Raji (cell line): ENCODE data around the gene KCND1.

Source experiments
- POLR2A ChIP-seq: IDR thresholded peaks from 2 replicates; pipeline ENCODE4 v1.6.1; 2011; ENCODE audit warnings: low read depth, low read length, control low read depth; ENCODE audit not compliant: insufficient read depth

KCND1 gene

DNA sequence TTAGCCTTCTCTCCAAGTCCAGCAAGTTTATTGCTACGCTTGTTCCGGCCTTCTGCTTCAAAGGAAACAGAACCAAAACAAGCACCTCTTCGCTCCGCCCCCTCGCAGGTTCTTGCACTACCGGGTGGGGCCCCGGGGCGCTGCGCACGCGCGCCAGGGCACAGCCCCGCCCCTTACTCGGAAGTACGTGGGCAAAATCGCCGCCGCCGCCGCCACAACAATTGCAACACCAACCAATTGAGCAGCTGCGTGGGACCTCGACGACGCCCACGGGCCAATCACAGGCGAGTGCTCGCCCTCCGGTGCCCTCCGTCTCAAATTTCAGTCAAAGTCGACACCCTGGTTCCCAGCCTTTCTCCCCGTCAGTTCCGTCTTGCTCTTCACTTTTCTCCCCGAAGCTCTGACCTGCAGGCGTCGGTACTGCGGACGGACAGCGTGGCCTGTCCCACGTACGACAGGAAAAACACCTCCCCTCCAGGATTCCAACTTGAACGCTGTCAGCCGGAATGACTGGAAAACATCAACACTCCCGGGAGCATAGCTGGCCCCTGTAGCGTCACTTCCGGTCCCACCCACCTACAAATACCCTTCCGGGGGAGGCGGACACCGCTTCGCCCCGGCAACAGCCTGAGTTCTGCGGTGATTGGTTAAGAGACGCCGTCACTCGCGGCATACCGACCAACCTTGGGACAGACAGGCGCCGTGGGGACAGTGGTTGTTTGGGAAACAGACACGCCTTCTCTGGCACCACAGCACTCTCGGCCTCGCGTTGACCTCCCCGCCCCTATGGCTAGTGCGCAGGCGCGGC is 13.6 kb downstream of the KCND1 start:
- TF ChIP-seq POLR2A: peak; percentile 52

DNA sequence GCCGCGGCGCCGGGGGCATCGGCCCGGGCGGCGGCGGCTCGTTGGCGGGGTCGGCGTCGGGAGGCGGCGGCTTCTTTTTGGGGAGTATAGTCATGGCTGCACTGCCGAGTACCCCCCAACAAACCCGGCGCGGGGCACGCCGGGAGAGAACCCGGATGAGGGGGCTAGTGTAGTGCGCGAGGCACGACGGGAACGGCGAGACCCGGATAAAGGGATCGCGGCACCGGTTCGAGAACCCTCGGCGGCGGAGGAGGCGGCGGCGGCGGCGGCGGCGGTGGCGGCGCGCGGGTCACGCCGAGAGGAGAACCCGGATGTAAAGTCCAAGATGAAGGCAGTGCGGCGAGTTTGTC is 14.2 kb downstream of the KCND1 start, which contains the start of gene OTUD5:
TSS of gene OTUD5 (minus strand) at position 131 of the 350 bp plus-strand sequence. CDS start at position 94, 37 bp downstream.
- TF ChIP-seq POLR2A: no peak; the same call in 1 of the 2 replicates

DNA sequence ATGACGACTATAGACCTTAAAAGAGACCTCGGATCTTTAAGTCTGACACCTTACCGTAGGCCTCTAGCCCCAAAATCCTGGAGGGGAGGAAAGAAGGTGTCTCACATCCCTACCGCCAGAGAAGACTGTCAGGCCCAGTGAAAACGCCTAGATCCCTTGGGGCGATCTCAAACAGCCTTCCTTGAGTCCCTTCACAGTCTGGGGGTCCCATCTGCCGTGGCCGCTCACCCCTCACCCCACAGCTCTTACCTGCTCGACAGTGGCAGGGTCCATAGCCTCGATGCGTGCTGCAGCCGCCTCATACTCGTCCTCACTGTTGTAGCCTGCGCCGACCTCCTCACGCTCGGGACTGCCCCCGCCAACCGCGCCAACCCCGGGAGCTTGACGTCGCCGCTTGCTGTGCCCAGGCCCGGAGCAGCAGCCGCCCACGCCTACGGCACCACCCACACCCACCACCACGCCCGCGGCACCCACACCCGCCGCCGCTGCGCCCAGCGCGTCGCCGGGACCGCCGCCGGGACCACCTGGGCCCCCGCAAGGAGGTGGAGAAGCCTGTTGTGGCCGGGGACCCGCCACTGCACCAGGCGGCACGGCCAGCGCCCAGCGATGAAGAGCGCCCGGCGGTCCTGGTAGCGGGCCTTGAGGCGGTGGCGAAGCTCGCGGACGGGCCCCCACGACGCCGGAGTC is 14.8 kb downstream of the KCND1 start:
- TF ChIP-seq POLR2A: no peak

DNA sequence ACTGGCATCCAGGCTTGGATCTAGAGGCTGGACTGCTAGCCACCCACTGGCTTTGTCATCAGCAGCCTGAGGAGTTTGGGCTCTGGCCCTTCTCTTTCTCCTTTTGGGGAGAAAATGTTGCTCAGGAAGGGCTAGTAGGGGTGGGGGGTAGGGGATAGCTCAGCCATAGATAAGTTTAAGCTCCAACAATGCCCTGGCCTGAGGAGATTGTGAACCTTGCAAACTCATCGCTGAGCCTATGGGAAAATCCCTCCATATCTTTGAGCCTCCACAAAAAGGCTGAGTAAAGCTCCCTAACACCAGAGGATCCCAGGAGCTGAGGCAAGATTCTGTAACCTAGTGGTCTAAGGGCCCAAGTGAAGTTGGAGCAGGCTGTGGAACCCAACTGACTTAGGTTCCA is 23.1 kb downstream of the KCND1 start:
- no peak for TF ChIP-seq POLR2A

DNA sequence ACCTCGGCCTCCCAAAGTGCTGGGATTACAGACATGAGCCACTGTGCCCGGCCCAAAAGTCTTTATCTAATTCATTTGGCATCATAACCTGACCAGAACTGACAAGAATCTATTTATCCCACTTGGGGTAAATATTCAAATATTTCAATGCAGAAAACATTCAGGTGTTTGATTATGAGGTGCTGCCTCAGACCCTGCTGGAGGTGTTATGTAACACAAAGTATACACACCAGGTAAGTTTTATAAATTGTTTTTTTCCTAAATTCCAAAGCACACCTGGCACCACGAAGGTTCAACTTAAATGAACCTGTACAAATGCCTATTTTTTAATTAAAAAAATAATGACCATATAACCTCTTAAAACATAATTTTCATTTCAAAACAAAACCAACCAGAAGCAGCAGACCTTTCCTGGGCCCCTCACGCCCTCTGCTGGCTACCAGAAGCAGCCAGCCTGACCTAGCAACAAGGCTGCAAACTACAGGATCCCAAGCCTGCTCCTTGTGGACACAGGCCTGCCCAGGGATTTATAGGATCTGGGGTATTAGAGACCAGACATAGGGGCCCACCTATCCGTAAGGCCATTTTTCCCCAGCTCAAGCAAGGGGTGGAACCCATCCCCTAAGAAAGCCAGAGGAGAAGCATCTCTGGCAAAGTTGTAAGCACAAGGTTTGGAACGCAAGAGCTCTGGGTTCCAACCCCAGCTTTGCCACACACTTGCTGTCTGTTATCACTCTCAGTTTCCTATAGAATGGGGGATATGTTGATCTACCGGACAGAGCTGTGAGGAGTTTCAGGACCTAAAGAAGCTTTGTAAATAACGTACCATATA is 25.9 kb downstream of the KCND1 start:
- TF ChIP-seq POLR2A: no peak

DNA sequence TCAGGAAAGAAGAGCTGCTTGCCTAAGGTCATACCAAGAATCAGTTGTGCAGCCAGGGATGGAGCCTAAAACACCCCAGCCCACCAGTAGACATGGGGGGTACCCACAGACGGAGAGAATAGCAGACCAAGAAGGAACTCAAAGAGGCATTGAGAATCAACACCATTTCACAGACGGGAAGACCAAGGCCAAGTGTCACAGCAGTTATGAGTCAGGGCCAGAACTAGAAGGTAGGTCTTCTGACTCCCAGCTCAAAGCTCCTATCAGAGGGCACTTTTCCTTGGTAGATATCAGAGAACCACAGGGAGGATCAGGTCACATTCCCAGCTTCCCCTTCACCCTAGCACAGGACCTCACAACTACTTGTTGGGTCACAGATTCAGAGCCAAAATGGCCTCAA is 28.7 kb downstream of the KCND1 start:
- TF ChIP-seq POLR2A: no peak

DNA sequence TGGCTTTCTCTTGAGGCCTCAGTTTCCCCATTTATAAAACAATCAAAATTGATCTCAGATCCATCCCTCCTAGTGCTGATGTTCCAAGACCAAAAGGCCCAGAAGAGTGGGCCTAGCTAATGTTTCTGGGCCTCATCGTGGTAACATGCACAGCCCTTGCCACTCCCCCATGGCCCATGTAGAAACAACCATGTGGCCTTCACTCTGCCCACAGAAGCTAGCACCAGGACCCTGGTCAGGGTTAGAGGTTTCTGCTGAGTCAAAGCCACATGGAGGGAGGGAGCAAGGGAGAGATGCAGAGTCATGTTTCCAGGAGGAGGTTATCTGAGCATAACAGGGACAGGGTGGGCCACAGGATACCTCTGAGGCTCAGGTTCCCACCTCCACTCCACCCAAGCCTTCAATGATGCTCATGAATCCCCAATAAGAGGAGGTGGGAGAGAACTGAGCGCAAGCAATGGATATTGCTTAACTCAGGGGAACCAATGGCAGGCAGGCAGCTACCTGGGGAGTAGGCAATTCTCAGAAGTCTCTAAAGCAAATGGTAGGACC is 31.2 kb downstream of the KCND1 start:
- TF ChIP-seq POLR2A: no peak

DNA sequence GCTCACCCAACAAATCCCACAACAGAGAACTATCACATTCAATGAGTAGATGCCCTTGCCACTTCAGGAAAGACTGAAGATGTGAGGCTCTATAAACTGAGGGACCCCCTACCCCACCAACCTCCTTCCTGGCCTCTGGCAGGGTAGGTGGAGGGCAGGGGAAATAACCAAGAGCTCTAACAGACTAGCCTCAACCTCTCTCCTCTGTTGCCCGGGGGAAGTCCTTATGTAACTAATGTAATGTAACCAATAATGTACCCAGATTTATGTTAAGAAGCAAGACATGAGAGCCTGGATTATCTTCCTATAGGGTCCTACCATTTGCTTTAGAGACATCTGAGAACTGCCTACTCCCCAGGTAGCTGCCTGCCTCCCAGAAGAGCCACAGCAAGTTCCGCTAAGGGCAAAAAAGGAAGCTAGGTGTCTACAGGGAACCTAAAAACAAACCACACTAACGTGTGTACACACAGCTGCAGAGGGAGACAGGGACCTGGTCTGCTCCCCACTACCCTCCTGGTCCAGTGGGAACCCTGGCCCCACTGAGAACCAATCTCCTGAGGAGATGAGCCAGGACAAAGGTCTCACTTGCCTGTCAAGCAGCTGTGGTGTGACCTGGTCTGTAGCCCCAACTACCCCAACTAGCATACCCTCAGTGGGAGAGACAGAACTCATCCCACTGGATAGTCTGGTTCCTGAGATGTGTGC is 32.0 kb downstream of the KCND1 start:
- TF ChIP-seq POLR2A: peak; percentile 33; the same call in 1 of the 2 replicates

DNA sequence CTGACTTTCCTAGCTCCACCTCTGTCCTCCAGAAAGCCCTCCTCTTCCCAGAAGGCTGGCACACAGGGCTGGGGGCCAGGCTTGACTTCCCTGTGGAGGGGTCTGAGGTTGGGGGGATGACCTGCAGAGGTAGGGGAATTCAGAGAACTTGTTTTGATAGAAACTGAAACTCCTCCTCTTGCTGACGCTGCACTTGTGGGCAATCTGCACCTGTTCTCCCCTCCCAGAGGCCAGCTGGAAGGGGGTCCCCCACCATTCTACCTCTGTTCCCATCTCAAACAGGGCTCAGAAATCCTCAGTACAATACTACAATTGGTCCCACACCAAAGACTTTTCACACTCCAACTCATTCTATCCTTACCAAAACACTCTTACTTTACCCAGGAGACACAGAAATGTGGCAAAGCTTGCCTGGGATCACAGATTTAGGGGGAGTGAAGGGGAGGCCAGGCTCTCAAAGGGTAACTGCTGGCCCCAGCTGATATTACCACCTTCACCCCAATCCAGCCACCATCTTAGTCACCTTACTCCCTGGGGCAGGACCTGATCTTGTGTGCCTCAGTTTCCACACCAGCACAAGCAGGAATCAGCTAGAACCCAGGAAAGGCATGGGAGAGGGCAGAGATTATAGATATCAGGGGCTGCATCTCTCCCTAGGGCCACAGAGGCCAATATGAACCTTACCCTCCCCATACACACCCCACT is 32.8 kb downstream of the KCND1 start:
- TF ChIP-seq POLR2A: no peak

DNA sequence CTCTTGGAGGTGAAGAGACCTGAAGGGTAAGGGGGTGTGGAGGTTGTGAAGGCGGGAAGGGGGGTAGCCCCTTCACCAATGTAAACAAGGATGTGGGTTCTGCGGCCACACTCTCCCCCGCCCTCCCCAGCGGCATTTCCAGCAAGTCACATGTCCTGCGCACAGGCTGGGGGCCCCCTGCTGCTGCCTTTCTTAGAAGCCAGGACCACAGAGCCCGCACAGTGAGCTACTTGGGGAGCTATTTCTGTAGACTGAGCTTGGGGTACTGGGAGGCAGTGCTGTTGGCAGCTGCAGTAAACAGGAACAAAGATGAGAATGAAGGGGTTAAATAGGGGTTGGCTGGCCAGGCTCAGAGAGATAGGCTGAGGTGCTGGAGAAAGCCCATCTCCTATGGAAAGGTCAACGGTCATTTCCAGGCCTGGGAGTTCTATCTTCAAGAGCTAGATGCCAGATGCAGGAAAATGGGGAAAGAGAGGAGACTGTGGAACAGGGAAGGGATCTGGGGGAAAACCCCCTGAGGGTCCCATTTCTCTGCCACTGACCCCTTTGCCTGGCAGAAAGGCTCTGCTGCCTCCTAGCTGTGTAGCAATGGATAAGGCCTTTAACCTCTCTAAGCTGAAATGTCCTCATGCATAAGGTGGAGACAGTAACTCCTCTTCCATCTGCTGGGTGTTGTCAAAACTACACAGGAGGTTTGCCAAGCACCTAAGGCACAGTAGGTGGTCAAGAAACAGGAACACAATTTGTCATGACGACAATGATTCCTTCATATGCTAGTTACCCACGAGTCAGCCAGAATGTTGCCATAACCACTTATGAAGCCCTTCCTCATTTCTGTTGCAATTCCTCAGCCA is 34.4 kb downstream of the KCND1 start:
- peak; percentile 21; the same call in 1 of the 2 replicates for TF ChIP-seq POLR2A

DNA sequence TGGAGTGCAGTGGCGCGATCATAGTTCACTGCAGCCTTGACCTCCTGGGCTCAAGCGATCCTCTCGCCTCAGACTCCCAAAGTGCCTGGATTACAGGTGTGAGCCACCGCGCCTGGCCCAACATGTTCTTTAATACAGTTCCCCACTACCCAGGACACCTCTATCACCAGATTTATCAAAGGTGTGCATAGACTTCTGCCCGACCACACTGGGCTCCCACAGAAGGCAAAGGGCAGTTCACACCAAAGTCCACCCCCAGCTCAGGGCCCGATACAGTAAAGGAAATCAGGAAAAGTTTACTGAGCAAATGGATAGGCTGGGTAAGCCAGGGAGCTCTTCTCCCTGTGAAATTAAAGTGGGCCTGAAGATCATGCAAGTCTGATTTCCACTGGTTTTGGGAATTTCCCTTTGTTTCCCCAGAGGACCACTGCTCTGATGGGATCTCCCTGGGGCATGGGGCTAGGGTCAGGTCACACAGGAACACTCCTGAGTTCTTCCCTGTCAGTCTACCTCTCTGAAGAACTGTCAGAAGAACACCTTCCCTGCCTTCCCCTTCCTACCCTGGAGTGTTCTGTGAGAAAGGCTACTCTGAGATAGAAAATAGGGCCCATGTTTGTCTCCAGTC is 35.1 kb downstream of the KCND1 start:
- no peak for TF ChIP-seq POLR2A

DNA sequence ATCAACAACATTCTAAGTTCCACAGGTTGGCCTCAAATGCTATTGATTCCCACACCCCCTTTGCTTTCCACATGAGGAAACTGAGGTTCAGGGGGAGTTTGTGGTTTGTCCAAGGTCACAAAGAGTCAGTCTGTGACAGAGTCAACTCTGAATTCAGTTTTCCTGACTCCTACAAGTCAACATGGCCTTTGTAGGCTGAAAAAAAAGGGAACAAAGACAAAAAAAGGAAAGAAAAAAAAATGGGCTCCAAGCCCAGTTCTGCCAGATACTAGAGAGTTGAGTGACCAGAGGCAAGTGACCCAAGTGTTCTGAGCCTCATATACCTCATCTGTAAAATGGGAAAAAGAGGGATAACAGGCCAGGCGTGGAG is 36.4 kb downstream of the KCND1 start:
- TF ChIP-seq POLR2A: no peak
